GM21367 (cell line): ENCODE results near the gene DCAF7.

ENCODE experiments used
- ATAC-seq: cut with Tn5 transposase; IDR thresholded peaks from one replicate; pipeline ENCODE4 v1.9.1; 2021; ENCODE audit not compliant: unreplicated experiment

Gene DCAF7

DNA sequence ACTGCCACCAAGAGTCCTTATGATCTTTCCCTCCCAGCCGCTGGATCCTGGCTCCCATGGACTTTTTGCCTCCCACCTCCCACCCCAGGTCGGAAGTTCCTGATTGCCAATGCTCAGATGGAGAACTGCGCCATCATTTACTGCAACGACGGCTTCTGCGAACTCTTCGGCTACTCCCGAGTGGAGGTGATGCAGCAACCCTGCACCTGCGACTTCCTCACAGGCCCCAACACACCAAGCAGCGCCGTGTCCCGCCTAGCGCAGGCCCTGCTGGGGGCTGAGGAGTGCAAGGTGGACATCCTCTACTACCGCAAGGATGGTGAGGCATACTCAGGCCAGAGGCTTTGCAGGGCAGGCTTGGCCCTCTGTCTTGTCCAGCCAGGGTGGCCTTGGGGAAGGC lies 26.2 kb upstream of the DCAF7 start:
- no peak for ATAC-seq

DNA sequence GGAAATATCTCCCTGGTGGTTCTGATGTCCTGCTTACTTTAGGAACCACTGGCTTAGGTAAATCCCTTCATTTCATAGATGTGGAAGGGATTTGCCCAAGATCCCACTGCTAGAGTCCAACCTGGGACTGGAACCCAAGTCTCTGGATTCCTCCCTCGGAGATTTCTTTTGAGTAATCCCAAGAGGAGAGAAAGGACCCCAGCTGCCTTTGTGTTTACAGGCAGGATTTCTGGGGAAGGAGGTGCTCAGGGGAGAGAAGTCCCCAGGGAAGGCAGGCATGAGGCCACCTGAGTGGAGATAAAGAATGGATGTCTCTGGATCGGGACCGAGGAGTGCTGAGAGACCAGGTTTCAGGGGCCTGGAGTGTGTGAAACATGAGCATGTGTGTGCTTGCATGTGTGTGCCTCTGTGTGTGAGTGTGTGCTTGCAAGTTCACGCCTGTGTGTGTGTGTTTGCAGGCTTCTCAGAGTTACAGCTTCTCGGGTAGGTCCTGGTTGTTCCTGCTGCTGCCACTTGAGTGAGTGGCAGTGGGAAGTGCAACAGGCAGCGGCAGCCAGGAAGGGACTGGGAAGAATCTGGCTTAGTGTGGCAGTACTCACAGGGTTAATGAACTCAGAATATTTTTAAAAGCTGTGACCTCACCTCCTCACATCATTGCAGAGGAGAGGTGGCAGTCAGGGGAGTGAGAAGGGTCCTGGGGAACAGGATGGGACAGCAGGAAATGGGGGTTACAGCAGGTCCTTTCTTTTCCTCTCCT lies 24.9 kb upstream of the DCAF7 start:
- ATAC-seq, result no peak

DNA sequence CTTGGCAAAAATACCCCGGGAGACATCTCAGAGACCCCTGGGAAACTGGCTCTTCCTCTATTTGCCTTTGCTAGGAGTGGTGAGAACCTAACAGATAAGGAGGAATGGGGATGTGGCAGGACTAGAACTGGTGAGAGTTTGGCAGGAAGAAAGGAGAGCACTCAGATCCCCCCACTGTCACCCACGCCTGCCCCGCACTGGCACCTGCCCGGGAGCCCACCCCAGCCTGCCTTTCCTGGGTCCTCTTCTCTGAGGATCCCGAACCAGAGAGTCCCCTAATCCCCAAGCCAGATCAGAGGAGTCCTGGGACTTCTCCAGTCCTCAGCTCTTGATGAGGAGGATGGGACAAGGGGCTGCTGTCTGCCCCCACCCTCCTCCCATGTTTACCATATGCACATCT lies 23.4 kb upstream of the DCAF7 start:
- no peak for ATAC-seq

- ATAC-seq, result no peak
These were observed 22.1 kb upstream of the DCAF7 start for GRCh38 chr17:63528183-63528582.

DNA sequence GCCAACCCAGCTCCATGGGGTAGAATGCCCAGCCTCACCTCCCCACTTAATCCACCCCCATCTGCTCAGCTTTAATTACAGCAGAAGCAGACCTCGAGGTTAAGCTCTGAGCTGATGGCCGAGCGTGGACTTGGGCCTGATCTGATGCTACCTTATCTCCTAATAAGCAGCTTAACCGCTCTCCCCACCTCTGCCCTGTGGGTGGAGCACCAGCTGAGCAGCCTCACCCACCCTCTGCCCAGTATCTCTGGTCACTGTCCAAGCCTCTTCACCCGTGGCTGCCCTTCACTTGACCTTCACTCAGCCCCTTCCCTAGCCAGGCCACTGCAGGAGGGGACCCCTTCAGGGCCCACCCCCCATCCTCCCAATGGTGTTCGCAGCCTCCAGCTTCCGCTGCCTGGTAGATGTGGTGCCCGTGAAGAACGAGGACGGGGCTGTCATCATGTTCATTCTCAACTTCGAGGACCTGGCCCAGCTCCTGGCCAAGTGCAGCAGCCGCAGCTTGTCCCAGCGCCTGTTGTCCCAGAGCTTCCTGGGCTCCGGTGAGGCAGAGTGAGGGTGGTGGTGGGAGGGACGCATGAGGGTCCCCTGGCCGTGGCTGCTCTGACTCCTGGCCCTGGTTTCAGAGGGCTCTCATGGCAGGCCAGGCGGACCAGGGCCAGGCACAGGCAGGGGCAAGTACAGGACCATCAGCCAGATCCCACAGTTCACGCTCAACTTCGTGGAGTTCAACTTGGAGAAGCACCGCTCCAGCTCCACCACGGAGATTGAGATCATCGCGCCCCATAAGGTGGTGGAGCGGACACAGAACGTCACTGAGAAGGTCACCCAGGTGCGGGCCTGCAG lies 20.3 kb upstream of the DCAF7 start:
- ATAC-seq, result no peak

DNA sequence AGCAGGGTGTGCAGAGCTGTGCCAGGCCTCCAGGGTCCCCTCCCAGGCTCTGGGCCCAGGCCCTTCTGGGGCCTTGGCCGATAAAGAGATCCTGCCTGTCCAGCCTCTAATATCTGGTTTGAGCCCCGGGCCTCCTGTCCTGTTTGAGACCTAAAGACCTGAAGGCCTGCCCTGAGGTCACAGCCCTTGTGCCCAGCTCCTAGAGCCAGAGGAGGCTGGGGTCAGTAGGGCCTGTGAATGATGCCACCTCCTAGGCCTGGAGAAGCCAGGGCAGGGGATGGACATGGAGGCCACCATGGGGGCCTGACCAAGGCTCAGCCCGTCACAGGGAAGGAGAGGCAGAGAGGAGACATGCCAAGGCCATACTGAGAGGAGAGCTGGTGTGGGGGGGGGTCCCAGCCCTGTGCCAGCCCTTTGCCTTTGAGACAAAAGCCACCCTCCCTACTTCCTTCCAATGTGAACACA lies 19.7 kb upstream of the DCAF7 start:
- no peak for ATAC-seq

- no peak for ATAC-seq
These were observed 19.0 kb upstream of the DCAF7 start for GRCh38 chr17:63531022-63531965.

GRCh38 chr17:63533433-63534077 lies 16.7 kb upstream of the DCAF7 start:
- ATAC-seq, result no peak

DNA sequence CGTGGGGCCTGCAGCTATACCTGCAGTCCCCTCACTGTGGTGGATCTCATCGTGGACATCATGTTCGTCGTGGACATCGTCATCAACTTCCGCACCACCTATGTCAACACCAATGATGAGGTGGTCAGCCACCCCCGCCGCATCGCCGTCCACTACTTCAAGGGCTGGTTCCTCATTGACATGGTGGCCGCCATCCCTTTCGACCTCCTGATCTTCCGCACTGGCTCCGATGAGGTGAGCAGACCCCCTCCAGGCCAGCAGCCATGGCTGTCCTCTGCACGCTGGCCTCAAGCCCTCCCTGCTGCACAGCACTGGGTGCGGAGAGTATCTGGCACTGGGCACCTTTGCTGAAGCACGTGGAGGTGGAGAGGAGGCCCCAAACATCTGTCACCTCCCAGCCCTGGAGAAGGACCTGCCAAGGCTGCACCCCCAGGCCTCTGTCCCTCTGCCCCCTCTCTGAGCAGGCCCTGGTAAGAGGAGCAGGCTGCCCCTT lies 16.2 kb upstream of the DCAF7 start:
- ATAC-seq, result no peak

DNA sequence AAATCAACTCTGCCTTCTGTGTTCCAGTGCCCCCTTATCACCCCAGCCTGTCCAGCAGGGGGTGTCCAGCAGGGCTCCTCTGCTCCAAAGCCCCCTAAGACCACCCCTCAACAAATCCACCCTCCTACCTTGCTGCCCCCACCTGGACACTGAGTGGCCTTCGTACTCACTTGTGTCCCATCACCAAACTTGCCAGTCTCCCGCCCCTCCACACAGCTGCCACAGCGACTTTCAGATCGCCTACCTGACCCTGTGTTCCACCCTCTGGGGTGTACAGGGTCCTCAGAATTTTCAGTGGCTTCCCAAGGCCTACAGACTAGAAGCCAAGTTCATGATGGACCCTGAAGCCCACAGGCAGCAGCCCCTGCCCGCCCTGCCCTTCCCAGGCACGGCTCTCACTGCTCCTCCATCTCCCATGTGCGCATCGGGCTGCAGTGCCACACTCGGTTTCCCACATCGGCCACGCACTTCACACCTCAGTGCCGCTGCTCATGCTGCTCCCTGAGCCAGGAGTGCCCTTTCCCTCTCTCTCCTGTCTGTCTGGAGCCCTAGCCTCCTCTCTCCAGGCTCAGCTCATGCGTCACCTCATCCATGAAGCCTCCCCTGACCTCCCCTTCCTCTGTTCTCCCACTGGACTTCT lies 15.3 kb upstream of the DCAF7 start:
- no peak for ATAC-seq

DNA sequence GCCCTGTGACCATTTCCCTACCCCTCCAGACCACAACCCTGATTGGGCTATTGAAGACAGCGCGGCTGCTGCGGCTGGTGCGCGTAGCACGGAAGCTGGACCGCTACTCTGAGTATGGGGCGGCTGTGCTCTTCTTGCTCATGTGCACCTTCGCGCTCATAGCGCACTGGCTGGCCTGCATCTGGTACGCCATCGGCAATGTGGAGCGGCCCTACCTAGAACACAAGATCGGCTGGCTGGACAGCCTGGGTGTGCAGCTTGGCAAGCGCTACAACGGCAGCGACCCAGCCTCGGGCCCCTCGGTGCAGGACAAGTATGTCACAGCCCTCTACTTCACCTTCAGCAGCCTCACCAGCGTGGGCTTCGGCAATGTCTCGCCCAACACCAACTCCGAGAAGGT lies 14.6 kb upstream of the DCAF7 start:
- no peak for ATAC-seq

DNA sequence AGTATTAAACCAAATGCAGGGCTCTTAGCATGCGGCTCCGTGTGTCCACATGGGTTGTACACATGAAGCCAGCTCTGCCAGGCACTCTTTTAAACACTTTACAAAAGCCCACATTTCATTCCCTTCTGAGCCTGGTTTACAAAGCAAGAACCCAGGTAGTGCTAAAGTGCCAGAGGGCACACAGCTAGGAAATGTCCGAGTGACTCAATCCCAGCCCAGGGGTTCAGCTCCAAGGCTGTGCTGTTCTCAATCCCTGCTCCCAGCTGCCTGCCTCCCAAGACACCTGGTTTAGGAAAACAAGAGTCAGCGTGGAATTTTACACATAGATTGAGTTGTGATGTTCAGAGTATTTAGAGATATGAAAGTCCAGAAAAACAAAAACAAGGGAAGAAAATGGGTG lies 13.3 kb upstream of the DCAF7 start:
- ATAC-seq, result no peak

DNA sequence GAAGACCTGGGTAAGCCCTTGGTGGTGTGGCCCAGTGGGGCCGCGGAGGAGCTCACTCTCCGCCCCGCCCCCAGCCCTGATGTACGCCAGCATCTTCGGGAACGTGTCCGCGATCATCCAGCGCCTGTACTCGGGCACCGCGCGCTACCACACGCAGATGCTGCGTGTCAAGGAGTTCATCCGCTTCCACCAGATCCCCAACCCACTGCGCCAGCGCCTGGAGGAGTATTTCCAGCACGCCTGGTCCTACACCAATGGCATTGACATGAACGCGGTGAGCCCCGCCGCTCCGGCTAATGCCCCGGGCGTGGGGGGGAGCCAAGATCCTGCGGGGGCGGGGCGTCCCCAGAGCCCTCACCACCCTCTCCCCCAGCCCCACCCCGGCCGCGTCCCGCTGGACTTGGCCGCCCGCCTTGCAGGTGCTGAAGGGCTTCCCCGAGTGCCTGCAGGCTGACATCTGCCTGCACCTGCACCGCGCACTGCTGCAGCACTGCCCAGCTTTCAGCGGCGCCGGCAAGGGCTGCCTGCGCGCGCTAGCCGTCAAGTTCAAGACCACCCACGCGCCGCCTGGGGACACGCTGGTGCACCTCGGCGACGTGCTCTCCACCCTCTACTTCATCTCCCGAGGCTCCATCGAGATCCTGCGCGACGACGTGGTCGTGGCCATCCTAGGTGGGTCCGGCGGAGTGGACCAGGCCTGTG lies 12.1 kb upstream of the DCAF7 start:
- no peak for ATAC-seq

DNA sequence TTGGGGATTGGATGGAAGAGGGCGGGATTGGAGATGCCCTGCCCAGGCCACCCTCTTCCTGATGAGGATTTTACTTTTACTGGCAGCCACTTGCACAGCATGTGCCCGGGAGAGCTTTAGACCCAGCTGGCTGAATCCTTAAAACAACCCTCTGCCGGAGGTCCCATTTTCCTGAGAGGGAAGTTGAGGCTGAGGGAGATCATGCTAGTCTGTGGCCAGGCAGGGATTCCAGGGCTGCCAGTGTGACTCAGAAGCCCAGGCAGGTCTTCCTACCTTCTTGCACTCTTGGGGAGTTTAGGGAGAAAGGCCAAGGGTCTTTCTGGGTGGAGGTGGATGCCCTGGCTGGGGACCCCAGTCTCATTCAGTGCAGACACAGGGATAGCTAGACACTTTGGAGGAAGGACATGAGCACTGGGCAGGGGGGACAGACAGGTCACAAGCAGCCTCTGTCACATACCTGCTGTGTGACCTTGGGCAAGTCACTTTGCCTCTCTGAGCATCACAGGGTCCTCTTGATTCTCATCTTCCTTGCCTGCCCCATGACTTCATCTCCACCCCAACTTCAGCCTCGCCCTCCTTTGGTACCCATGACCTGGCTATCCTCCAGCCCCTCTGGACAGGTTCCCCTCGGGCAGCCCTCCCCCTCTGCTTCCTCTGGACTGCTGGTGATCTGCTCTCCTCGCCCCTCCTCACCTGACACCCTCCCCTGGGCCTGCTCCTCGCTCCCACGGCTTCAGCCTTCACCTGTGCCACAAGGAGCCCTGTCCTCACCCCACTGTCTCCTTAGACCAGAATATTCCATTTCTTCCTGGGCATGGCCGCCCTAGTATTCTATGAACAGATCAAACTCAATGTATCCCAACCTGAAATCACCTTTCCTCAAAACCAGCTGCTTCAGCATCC lies 11.3 kb upstream of the DCAF7 start:
- no peak for ATAC-seq

GRCh38 chr17:63540590-63540989 lies 9.7 kb upstream of the DCAF7 start:
- no peak for ATAC-seq

DNA sequence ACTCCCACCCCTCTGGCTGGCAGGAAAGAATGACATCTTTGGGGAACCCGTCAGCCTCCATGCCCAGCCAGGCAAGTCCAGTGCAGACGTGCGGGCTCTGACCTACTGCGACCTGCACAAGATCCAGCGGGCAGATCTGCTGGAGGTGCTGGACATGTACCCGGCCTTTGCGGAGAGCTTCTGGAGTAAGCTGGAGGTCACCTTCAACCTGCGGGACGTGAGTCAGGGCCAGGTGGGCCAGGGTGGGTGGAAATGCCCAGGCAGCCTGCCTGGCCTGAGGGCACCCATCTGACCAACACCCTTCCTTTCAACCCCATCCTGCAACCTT lies 8.1 kb upstream of the DCAF7 start:
- no peak for ATAC-seq

DNA sequence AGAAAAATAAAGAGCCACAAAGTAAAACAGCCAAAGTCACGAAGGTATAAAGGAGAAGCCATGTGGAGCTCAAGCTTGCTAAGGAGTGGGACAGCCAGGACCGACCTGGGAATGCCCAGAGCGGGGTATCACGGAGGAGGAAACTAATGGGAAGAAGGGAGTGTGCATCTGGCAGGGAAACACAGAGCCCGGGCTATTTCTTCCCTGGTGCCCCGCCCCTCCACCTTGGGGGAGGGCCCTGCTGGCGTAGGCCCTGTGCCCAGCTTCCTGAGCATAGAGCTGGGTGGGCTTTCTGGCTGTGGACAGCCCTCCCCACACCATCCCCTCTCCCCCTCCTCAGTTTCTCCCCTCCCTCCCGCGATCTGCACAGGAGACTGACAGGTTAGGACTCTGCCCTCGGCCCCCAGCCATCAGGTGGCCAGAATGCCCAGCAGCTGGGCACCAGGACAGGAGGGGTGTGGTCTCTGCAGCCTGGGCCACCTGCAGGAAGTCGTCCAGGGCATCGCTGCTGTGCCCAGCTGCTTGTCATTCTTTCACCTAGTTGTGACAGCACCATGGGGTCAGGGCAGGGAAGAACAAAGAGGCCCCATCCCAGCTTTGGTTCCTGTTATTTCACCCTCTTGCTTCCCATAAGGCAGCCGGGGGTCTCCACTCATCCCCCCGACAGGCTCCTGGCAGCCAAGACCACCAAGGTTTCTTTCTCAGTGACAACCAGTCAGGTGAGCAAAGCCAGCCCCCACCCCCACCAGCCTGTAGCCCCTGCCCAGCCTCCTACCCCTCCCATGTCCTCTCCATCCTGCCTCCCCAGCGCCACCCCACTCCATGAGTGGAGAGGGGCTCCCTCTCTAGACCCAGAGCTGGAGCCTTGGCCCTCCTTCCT lies 7.1 kb upstream of the DCAF7 start:
- ATAC-seq, result no peak
